ENCODE results near the gene LGALS3BP.
"Not testable (repeated sequence)": the region's sequence is repeated elsewhere in the genome, so short reads cannot be mapped to it uniquely, and the experiment has no call there.

The LGALS3BP gene

GRCh38 chr17:78962984-78963348, 16.8 kb downstream of the LGALS3BP start:
- DNase-seq, result not testable (repeated sequence)

- no peak for DNase-seq
Measured at GRCh38 chr17:78962345-78962983, 17.3 kb downstream of the LGALS3BP start.

- no peak for DNase-seq
Measured at GRCh38 chr17:78961571-78961970, 18.2 kb downstream of the LGALS3BP start.

GRCh38 chr17:78960928-78961327, 18.8 kb downstream of the LGALS3BP start:
- peak; percentile 78 for DNase-seq

- DNase-seq, result no peak
Measured at GRCh38 chr17:78959803-78960202, 19.9 kb downstream of the LGALS3BP start.

GRCh38 chr17:78958641-78959127, 21.0 kb downstream of the LGALS3BP start:
- no peak for DNase-seq

- DNase-seq, result no peak
Measured at GRCh38 chr17:78957128-78957527, 22.6 kb downstream of the LGALS3BP start.

GRCh38 chr17:78956254-78956653, 23.5 kb downstream of the LGALS3BP start:
- DNase-seq, result no peak

GRCh38 chr17:78954684-78955083, 25.0 kb downstream of the LGALS3BP start:
- no peak for DNase-seq

GRCh38 chr17:78953356-78954350, 26.1 kb downstream of the LGALS3BP start:
- DNase-seq, result no peak

GRCh38 chr17:78952706-78953105, 27.0 kb downstream of the LGALS3BP start:
- DNase-seq, result no peak

GRCh38 chr17:78951967-78952551, 27.7 kb downstream of the LGALS3BP start:
- DNase-seq, result no peak

GRCh38 chr17:78950870-78951269, 28.9 kb downstream of the LGALS3BP start:
- no peak for DNase-seq

- DNase-seq, result no peak
Measured at GRCh38 chr17:78947235-78948149, 32.2 kb downstream of the LGALS3BP start.

- no peak for DNase-seq
Measured at GRCh38 chr17:78946631-78947030, 33.1 kb downstream of the LGALS3BP start.

- DNase-seq, result no peak
Measured at GRCh38 chr17:78946131-78946530, 33.6 kb downstream of the LGALS3BP start.

GRCh38 chr17:78945455-78945854, 34.3 kb downstream of the LGALS3BP start:
- not testable (repeated sequence) for DNase-seq

- DNase-seq, result no peak
Measured at GRCh38 chr17:78944956-78945355, 34.8 kb downstream of the LGALS3BP start.

GRCh38 chr17:78944026-78944425, 35.7 kb downstream of the LGALS3BP start:
- no peak for DNase-seq

- no peak for DNase-seq
Measured at GRCh38 chr17:78940708-78941107, 39.0 kb downstream of the LGALS3BP start.

GRCh38 chr17:78940258-78940657, 39.5 kb downstream of the LGALS3BP start:
- DNase-seq, result no peak

GRCh38 chr17:78939615-78940014, 40.1 kb downstream of the LGALS3BP start:
- no peak for DNase-seq
